GM12878 (cell line): ENCODE measurements around the gene C11orf98. TPM values are rescaled to one million over a fixed set of nuclear protein-coding genes. Genes with fewer than 3 reads are reported as not detected.

Experiments used
- ATAC-seq: fragments of 200-7000 bp; cut with Tn5 transposase; 3 replicates; pipeline ENCODE4 v1.9.1; 2020; ENCODE audit warnings: mild to moderate bottlenecking, moderate library complexity
- BruUV-seq: library from RNA; stranded (reverse); fragments of 400-500 nt; replicated peaks from 2 replicates; lab custom pipeline; 2021; lab: Mats Ljungman, UMichigan
- CTCF ChIA-PET: fragments of 300-600 bp; sonication (Branson Sonifier 250); formaldehyde crosslinking; extraction: SDS; loops from one replicate; lab custom pipeline; 2021; ENCODE audit warnings: inconsistent platforms; lab: Yijun Ruan, JAX
- POLR2A ChIA-PET: fragments of 350-600 bp; formaldehyde crosslinking; extraction: SDS; loops from one replicate; lab custom pipeline; 2021; ENCODE audit warnings: inconsistent platforms; lab: Charles Lee
- RAD21 ChIA-PET: fragments of 300-600 bp; sonication (Branson Sonifier 250); formaldehyde crosslinking; loops from one replicate; lab custom pipeline; 2023; ENCODE audit warnings: antibody characterized with exemption; ENCODE audit not compliant: unreplicated experiment; lab: Charles Lee
- SMC1A ChIA-PET: fragments of 300-600 bp; sonication (Branson Sonifier 250); formaldehyde crosslinking; loops from one replicate; lab custom pipeline; 2023; ENCODE audit not compliant: unreplicated experiment, uncharacterized antibody; lab: Charles Lee
- DNase-seq: peaks from one replicate; pipeline ENCODE4 v3.0.0-alpha.2; 2011; ENCODE audit warnings: low read depth, low spot score
- FAIRE-seq: peaks from 3 replicates; lab custom pipeline; 2011; peaks lifted over from hg19 to GRCh38; lab: Jason Lieb, UNC
- H2AFZ ChIP-seq: 2 replicates; pipeline ENCODE4 v1.6.0; 2011; ENCODE audit warnings: low read depth, low read length, control low read depth; ENCODE audit not compliant: control insufficient read depth
- H3K27ac ChIP-seq: 2 replicates; pipeline ENCODE4 v1.5.1; 2011; ENCODE audit warnings: control low read depth; ENCODE audit not compliant: control insufficient read depth, insufficient read depth
- H3K27me3 ChIP-seq, 2 experiments: replicated peaks in 1 of 2; 2 replicates each; pipeline versions ENCODE4 v1.6.0 to v1.6.1; 2011; ENCODE audit warnings: low read length in 1 of 2; ENCODE audit not compliant: control insufficient read depth in 2 of 2, insufficient read depth in 2 of 2
- H3K36me3 ChIP-seq, 2 experiments: 2 replicates each; pipeline ENCODE4 v1.5.1; 2011; ENCODE audit warnings: low read length in 1 of 2; ENCODE audit not compliant: control insufficient read depth in 2 of 2, insufficient read depth in 2 of 2
- H3K4me1 ChIP-seq: 2 replicates; pipeline ENCODE4 v1.6.1; 2011; ENCODE audit warnings: mild to moderate bottlenecking, low read length, moderate library complexity, mixed read lengths; ENCODE audit not compliant: control insufficient read depth, insufficient read depth
- H3K4me2 ChIP-seq: 2 replicates; pipeline ENCODE4 v1.6.0; 2011; ENCODE audit warnings: control low read depth; ENCODE audit not compliant: control insufficient read depth, insufficient read depth
- H3K4me3 ChIP-seq: fragments of 200-600 bp; sonication (generic); 2 replicates; pipeline ENCODE4 v1.5.1; 2016
- H3K79me2 ChIP-seq: 2 replicates; pipeline ENCODE4 v1.6.0; 2011; ENCODE audit warnings: low read length; ENCODE audit not compliant: control insufficient read depth, insufficient read depth
- H3K9ac ChIP-seq: 2 replicates; pipeline ENCODE4 v1.8.0; 2011; ENCODE audit warnings: low read length, control low read depth, mixed read lengths; ENCODE audit not compliant: control insufficient read depth, insufficient read depth
- H3K9me3 ChIP-seq: replicated peaks from 3 replicates; pipeline ENCODE4 v1.5.1; 2011; ENCODE audit warnings: mild to moderate bottlenecking, low read length; ENCODE audit not compliant: control insufficient read depth, insufficient read depth
- H4K20me1 ChIP-seq: 2 replicates; pipeline ENCODE4 v1.6.0; 2011; ENCODE audit not compliant: control insufficient read depth, insufficient read depth
- BCL11A ChIP-seq: IDR thresholded peaks from 2 replicates; pipeline ENCODE4 v1.6.1; 2011; ENCODE audit warnings: low read depth, low read length
- BRCA1 ChIP-seq: IDR thresholded peaks from 2 replicates; pipeline ENCODE4 v1.6.1; 2011; ENCODE audit warnings: low read depth, low read length, improper control_type of control experiment
- CBFB ChIP-seq: IDR thresholded peaks from 2 replicates; pipeline ENCODE4 v1.6.1; 2016; ENCODE audit warnings: antibody characterized with exemption, low read depth
- HCFC1 ChIP-seq: fragments of 150-350 bp; IDR thresholded peaks from 2 replicates; pipeline ENCODE4 v1.6.1; 2014; ENCODE audit warnings: low read length
- IKZF1 ChIP-seq: fragments of 450-650 bp; conservative IDR thresholded peaks from 2 replicates; pipeline ENCODE4 v1.6.1; 2017; ENCODE audit warnings: antibody characterized with exemption, mild to moderate bottlenecking
- IRF3 ChIP-seq: fragments of 450-650 bp; IDR thresholded peaks from 2 replicates; pipeline ENCODE4 v1.6.1; 2014; ENCODE audit warnings: mild to moderate bottlenecking
- KDM1A ChIP-seq: fragments of 200-600 bp; sonication (generic); IDR thresholded peaks from 2 replicates; pipeline ENCODE4 v1.6.1; 2016; ENCODE audit warnings: borderline replicate concordance
- MLLT1 ChIP-seq: fragments of 450-650 bp; IDR thresholded peaks from 2 replicates; pipeline ENCODE4 v1.6.1; 2016; ENCODE audit warnings: mild to moderate bottlenecking
- PAX5 ChIP-seq: IDR thresholded peaks from 2 replicates; pipeline ENCODE4 v1.6.1; 2011; ENCODE audit warnings: low read depth, low read length, borderline replicate concordance
- PML ChIP-seq: IDR thresholded peaks from 2 replicates; pipeline ENCODE4 v1.6.1; 2012; ENCODE audit warnings: low read length, inconsistent platforms
- RCOR1 ChIP-seq: conservative IDR thresholded peaks from 2 replicates; pipeline ENCODE4 v1.6.1; 2012; ENCODE audit warnings: low read depth, low read length, improper control_type of control experiment
- TAF1 ChIP-seq: IDR thresholded peaks from 2 replicates; pipeline ENCODE4 v1.6.1; 2011; ENCODE audit warnings: mild to moderate bottlenecking, low read depth, low read length, borderline replicate concordance
- TARDBP ChIP-seq: IDR thresholded peaks from 2 replicates; pipeline ENCODE4 v1.6.1; 2016; ENCODE audit warnings: borderline replicate concordance
- TCF7 ChIP-seq: IDR thresholded peaks from 2 replicates; pipeline ENCODE4 v1.6.1; 2014; ENCODE audit warnings: antibody characterized with exemption, borderline replicate concordance
- WRNIP1 ChIP-seq: IDR thresholded peaks from 2 replicates; pipeline ENCODE4 v1.6.1; 2011; ENCODE audit warnings: low read depth, low read length, improper control_type of control experiment, borderline replicate concordance
- YBX1 ChIP-seq: fragments of 450-650 bp; IDR thresholded peaks from 2 replicates; pipeline ENCODE4 v1.6.1; 2016; ENCODE audit warnings: antibody characterized with exemption
- ZNF207 ChIP-seq: fragments of 450-650 bp; IDR thresholded peaks from 2 replicates; pipeline ENCODE4 v1.6.1; 2014; ENCODE audit warnings: antibody characterized with exemption, mild to moderate bottlenecking, borderline replicate concordance
- WGBS: methylation state at CpG from one replicate; pipeline ENCODE4 v1.1.6; 2016; ENCODE audit warnings: low lambda C conversion rate; ENCODE audit not compliant: insufficient replicate concordance, insufficient coverage; ENCODE audit errors: missing lambda C conversion rate; 5-methylcytosine and 5-hydroxymethylcytosine counted together
- in situ Hi-C: fragments of 300-500 bp; cut with MboI; formaldehyde crosslinking; loops from 9 replicates; pipeline ENCODE4 v1.14.3; 2018; ENCODE audit warnings: mixed read lengths
- intact Hi-C: fragments of 100-400 bp; cut with micrococcal nuclease; formaldehyde crosslinking; loops from one replicate; pipeline ENCODE4 v1.14.2; 2022; ENCODE audit not compliant: unreplicated experiment
- polyA plus RNA-seq, 11 experiments: library from polyadenylated mRNA; depleted of rRNA in 4 of 11; unstranded in 6 of 11; stranded (reverse) in 5 of 11; fragments of >200 nt; fragmentation: Nextera tagmentation in 4 of 11; fragmentation: Illumina TruSeq in 1 of 11; extraction: Ambion mirVana in 4 of 11; extraction: Trizol in 1 of 11; gene quantifications; 1 replicate in 1 of 11; 2 replicates in 10 of 11; pipeline versions ENCODE4 v1.2.1 to v1.2.3, GENCODE V29; 2011 to 2016; ENCODE audit warnings: inconsistent platforms in 2 of 11, missing spikeins in 2 of 11, low read depth in 1 of 11
- total RNA-seq, 4 experiments: library from RNA; depleted of rRNA in 3 of 4; stranded (reverse); fragments of >200 nt in 3 of 4; fragmentation: Illumina TruSeq in 1 of 4; extraction: Trizol in 1 of 4; gene quantifications; 2 replicates each; pipeline versions ENCODE4 v1.2.1 to v1.2.3, GENCODE V29; 2013 to 2021

The C11orf98 gene
- total and polyA plus RNA-seq, 10 of the 15 experiments (the other 5 are each of a cell fraction or from before 2014, with no cell fraction given): 62.5 to 270 (median 162) TPM

- no peak for TF ChIP-seq PAX5
Observed at GRCh38 chr11:62678433-62678769, 13.4 kb upstream of the C11orf98 start (continued).

- ChIA-PET POLR2A (interaction anchor here (1.1 to 16.2 kb wide), 3 partner anchors 12 to 56 kb away, joined by 3 to 295 read pairs (median 83); partner anchors contain the start of genes B3GAT3, C11orf98, CSKMT and GANAB), RAD21 (interaction anchor here (1.1 kb wide), 1 partner anchor 16 kb away, joined by 3 read pairs; no protein-coding TSS in a partner anchor), CTCF (interaction anchor here (0.9 to 1.9 kb wide), 5 partner anchors 16 to 287 kb away, joined by 3 to 5 read pairs (median 3); partner anchors contain the start of gene TUT1), SMC1A (interaction anchor here (1.4 kb wide), 1 partner anchor 11 kb away, joined by 3 read pairs; no protein-coding TSS in a partner anchor)
- H3K9ac ChIP-seq: peak overlapping the region; percentile 94; the same call in 1 of the 2 replicates
- TF ChIP-seq KDM1A: no peak
- no peak for TF ChIP-seq IRF3
- TF ChIP-seq MLLT1: no peak
- TF ChIP-seq BCL11A: no peak
- TF ChIP-seq IKZF1: no peak
- TF ChIP-seq BRCA1: no peak
- no peak for TF ChIP-seq WRNIP1
- TF ChIP-seq ZNF207: no peak
- TF ChIP-seq HCFC1: no peak
- no peak for TF ChIP-seq YBX1
- TF ChIP-seq CBFB: no peak
- no peak for TF ChIP-seq RCOR1
- TF ChIP-seq TAF1: no peak
- no peak for TF ChIP-seq PML
- TF ChIP-seq TCF7: no peak
- TF ChIP-seq TARDBP: no peak
- no TSS peak for BruUV-seq
- no peak for FAIRE-seq
- peak overlapping the region; percentile 89 for H3K4me3 ChIP-seq
- no peaks in the 10 kb centered on the region; the same call in 1 of the 2 replicates for H4K20me1 ChIP-seq
- in situ Hi-C loops (no loop called here), intact Hi-C loops (no loop called here)
- peak overlapping the region; percentile 77 for H3K4me2 ChIP-seq
- ATAC-seq: no peak
- H3K9me3 ChIP-seq: no peaks in the 10 kb centered on the region
- DNase-seq: no peak
- peaks cover 0 to 10% of the 10 kb centered on the region in 2 experiments; a peak in 1 of 4 replicates for H3K36me3 ChIP-seq
- H2AFZ ChIP-seq: no peak overlapping the region
- peaks cover 14% of the 10 kb centered on the region for H3K4me1 ChIP-seq
- H3K27ac ChIP-seq: no peak overlapping the region
- H3K27me3 ChIP-seq: no peaks in the 10 kb centered on the region
- peaks cover 25% of the 10 kb centered on the region for H3K79me2 ChIP-seq
- 88% methylated on average over 15 of the region's 15 CpGs for WGBS
Observed at GRCh38 chr11:62677714-62678113, 12.7 kb upstream of the C11orf98 start.
